GM10847 (cell line): ENCODE data around the gene CLIP1.

Experiments used
- POLR2A ChIP-seq: IDR thresholded peaks from 2 replicates; pipeline ENCODE4 v1.6.1; 2011; ENCODE audit not compliant: insufficient read length; ENCODE audit errors: extremely low read depth

Gene CLIP1

DNA sequence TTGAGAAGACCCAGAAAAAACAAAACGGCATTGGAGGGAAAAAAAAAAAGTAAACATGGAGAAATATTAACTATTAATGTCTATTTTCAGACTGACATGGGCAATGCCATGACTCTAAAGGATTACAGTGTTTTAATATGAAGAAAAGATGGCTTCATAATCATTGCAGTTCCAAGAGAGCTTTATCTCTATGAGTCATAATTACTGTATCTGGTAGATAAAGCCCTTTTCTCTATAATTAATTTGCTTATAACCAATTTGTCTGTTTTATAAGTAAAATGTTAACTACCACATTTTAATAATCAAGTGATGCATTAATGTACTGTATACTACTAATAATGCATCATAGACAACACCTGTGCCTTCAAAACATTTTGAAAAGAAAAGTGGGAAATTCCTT lies 59.7 kb downstream of the CLIP1 start:
- no peak for TF ChIP-seq POLR2A

GRCh38 chr12:122356192-122356635 lies 66.3 kb downstream of the CLIP1 start:
- TF ChIP-seq POLR2A = no peak

GRCh38 chr12:122355706-122356105 lies 66.8 kb downstream of the CLIP1 start:
- TF ChIP-seq POLR2A = no peak

- TF ChIP-seq POLR2A = no peak
Observed at GRCh38 chr12:122354958-122355641, 67.4 kb downstream of the CLIP1 start.

DNA sequence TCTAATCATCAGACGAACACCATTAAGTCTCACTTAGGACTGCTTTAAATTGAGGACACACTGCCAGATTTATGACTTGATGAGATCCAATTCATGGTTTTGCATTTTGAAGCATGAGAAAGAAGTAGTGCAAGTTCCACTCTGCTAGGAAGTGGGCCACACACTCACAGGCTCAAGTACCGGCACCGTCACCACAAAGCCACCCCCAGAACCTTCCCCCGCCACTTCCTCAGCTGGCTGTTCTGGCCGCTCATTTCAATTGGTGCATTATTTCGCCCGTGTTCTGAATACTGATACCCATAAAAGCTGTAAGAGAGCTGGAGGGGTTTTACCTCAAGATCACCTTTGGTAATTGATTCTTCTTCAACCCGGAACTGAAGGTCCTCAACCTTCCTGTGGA lies 70.1 kb downstream of the CLIP1 start:
- TF ChIP-seq POLR2A = no peak

GRCh38 chr12:122350141-122350848 lies 72.2 kb downstream of the CLIP1 start:
- TF ChIP-seq POLR2A = no peak

DNA sequence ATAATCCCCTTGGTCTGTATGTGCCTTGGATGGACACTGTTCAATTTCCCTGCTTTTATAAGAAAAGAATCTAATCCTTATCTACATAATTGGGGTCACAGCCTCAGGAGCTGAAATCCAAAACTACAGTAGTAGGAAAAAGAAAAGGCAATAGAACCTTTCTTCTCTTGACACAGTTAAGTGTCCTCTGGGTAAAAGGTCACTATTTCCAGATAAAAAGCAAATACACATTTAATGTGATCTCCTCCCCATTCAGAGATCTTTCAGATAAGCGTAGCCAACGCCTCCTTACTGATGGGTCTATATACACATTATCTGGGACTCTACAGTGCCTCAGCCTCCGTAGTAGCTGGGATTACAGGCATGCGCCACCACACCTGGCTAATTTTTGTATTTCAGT lies 73.4 kb downstream of the CLIP1 start:
- no peak for TF ChIP-seq POLR2A

- no peak for TF ChIP-seq POLR2A
Observed at GRCh38 chr12:122348505-122348904, 74.0 kb downstream of the CLIP1 start.

GRCh38 chr12:122346054-122346453 lies 76.4 kb downstream of the CLIP1 start:
- no peak for TF ChIP-seq POLR2A

GRCh38 chr12:122345042-122345441 lies 77.4 kb downstream of the CLIP1 start:
- TF ChIP-seq POLR2A = no peak

DNA sequence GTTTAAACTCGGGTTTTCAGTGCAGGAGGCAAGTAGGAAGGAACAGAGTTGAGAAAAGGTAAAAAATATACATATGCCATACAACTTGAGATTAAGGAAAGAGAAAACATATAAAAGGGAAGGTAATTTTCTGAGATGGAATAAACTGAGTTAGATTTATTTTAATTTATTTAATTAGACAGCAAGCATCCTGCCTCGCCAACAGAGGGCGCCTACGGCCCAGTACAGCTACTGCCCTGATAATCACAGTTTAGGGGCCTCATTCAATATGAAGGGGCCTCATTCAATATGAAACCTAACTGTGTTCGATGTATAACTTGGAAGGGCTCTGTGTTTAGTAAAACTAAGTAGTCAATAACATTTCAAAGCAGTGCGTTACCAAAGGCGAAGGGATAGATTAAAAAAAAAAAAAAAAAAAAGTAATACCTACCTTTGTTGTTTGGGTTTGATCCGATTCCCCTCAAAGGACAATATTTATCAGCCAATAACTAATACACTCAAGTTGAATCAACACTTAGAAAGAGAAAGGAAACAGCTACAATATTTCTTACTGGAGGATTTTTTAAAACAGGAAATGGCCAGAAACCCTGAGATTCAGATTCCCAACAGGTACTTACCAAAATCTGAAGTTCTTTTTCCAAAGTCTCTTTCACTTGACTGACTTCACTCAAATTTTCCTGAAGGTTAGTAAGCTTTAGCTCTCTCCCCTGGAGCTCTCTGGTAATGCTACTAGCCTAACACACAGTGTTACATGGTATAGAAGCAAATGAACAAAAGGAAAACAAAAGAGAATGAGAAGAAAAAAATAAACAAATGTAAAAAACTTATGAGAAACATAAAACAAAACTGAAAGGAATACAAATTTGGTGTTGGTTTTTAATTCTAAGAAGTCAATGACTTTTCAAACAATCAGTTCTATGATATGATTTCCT lies 86.2 kb downstream of the CLIP1 start:
- TF ChIP-seq POLR2A = no peak

- TF ChIP-seq POLR2A = no peak
Observed at GRCh38 chr12:122333142-122334087, 89.1 kb downstream of the CLIP1 start.

GRCh38 chr12:122327494-122328385 lies 94.7 kb downstream of the CLIP1 start:
- no peak for TF ChIP-seq POLR2A

GRCh38 chr12:122327014-122327413 lies 95.5 kb downstream of the CLIP1 start:
- no peak for TF ChIP-seq POLR2A
